ENCODE data around the gene ITPKA.
A peak's percentile ranks its signal among the peaks of the same experiment; 100 is the strongest.

ITPKA gene

GRCh38 chr15:41501931-41502794 is 8.5 kb downstream of the ITPKA start:
- DNase-seq (ENCODE audit: low spot score), result no peak
- H3K27ac ChIP-seq (replicated peaks; ENCODE audit: low read length), result no peak overlapping the region
- H3K14ac ChIP-seq (ENCODE audit: low read length), result peak overlapping the region; percentile 15
- H3K4ac ChIP-seq (ENCODE audit: low read length), result no peak overlapping the region
- peaks cover 3 to 16% of the 10 kb centered on the region in 2 donors for H3K4me1 ChIP-seq (ENCODE audit: control insufficient read depth in 2 of 2, insufficient read depth in 1 of 2, low read depth in 1 of 2, low read length in 2 of 2)
- H2BK120ac ChIP-seq (ENCODE audit: low read depth, low read length), result no peak overlapping the region
- peak overlapping the region; percentile 92 for H3K23ac ChIP-seq (ENCODE audit: low read depth, low read length, poor library complexity)
- H3K9ac ChIP-seq (ENCODE audit: low read depth, low read length, poor library complexity), result peak overlapping the region; percentile 68
- peak overlapping the region; percentile 84 for H3K18ac ChIP-seq (ENCODE audit: low read length)
- peak overlapping the region; percentile 63 for H2BK15ac ChIP-seq (ENCODE audit: low read length)
- peak overlapping the region; percentile 33 for H2AK5ac ChIP-seq (ENCODE audit: low read depth, low read length)
- peak overlapping the region; percentile 56 for H3K4me2 ChIP-seq (ENCODE audit: insufficient read depth, low read length, poor library complexity, severe bottlenecking)
- no peak overlapping the region for H4K8ac ChIP-seq (ENCODE audit: low read depth, low read length)
- H3K36me3 ChIP-seq (replicated peaks in 1 of 2; ENCODE audit: control insufficient read depth in 2 of 2, insufficient read depth in 2 of 2, low read length in 2 of 2), result no peaks in the 10 kb centered on the region
- H3K4me3 ChIP-seq (ENCODE audit: low read length in 2 of 2), result peak overlapping the region in 1 of 2 donors; percentile 59
- H2BK12ac ChIP-seq (ENCODE audit: low read length), result peak overlapping the region; percentile 99
- peaks cover 34 to 93% (median 90%) of the 10 kb centered on the region in 3 experiments for H3K27me3 ChIP-seq (ENCODE audit: control insufficient read depth in 3 of 3, insufficient read depth in 3 of 3, low read depth in 1 of 3, low read length in 3 of 3)
- H3K79me1 ChIP-seq (ENCODE audit: low read depth, low read length), result peaks cover 1% of the 10 kb centered on the region
- peaks cover 0 to 5% of the 10 kb centered on the region in 2 donors for H3K9me3 ChIP-seq (replicated peaks in 1 of 2; ENCODE audit: control insufficient read depth in 2 of 2, insufficient read depth in 1 of 2, low read depth in 1 of 2, low read length in 2 of 2)
- H2AFZ ChIP-seq (ENCODE audit: low read length), result peak overlapping the region; percentile 88
- no peak overlapping the region for H2BK5ac ChIP-seq (ENCODE audit: low read length)
- no CpG with 5 or more reads among the region's 64 CpGs for WGBS, 2 donors (ENCODE audit: extremely low coverage in 2 of 2, insufficient read length in 2 of 2, insufficient replicate concordance in 1 of 2)
- H4K91ac ChIP-seq (ENCODE audit: low read depth, low read length, poor library complexity), result no peak overlapping the region

- H2BK5ac ChIP-seq (ENCODE audit: low read length), result peak overlapping the region; percentile 11
- H3K23ac ChIP-seq (ENCODE audit: low read depth, low read length, poor library complexity), result peak overlapping the region; percentile 92
- no peak overlapping the region for H3K14ac ChIP-seq (ENCODE audit: low read length)
- no CpG with 5 or more reads among the region's 54 CpGs for WGBS, 2 donors (ENCODE audit: extremely low coverage in 2 of 2, insufficient read length in 2 of 2, insufficient replicate concordance in 1 of 2)
- H4K91ac ChIP-seq (ENCODE audit: low read depth, low read length, poor library complexity), result no peak overlapping the region
- H3K36me3 ChIP-seq (replicated peaks in 1 of 2; ENCODE audit: control insufficient read depth in 2 of 2, insufficient read depth in 2 of 2, low read length in 2 of 2), result no peaks in the 10 kb centered on the region
- no peak overlapping the region for H4K8ac ChIP-seq (ENCODE audit: low read depth, low read length)
- no peak for DNase-seq (ENCODE audit: low spot score)
- peaks cover 0 to 5% of the 10 kb centered on the region in 2 donors for H3K9me3 ChIP-seq (replicated peaks in 1 of 2; ENCODE audit: control insufficient read depth in 2 of 2, insufficient read depth in 1 of 2, low read depth in 1 of 2, low read length in 2 of 2)
- no peak overlapping the region for H3K27ac ChIP-seq (replicated peaks; ENCODE audit: low read length)
- H2AFZ ChIP-seq (ENCODE audit: low read length), result peak overlapping the region; percentile 11
- peak overlapping the region in 1 of 2 donors; percentile 8 for H3K4me3 ChIP-seq (ENCODE audit: low read length in 2 of 2)
- H3K9ac ChIP-seq (ENCODE audit: low read depth, low read length, poor library complexity), result peak overlapping the region; percentile 78
- H3K4ac ChIP-seq (ENCODE audit: low read length), result no peak overlapping the region
- no peak overlapping the region for H2BK12ac ChIP-seq (ENCODE audit: low read length)
- H3K27me3 ChIP-seq (ENCODE audit: control insufficient read depth in 3 of 3, insufficient read depth in 3 of 3, low read depth in 1 of 3, low read length in 3 of 3), result peaks cover 34 to 92% (median 90%) of the 10 kb centered on the region in 3 experiments
- H3K4me2 ChIP-seq (ENCODE audit: insufficient read depth, low read length, poor library complexity, severe bottlenecking), result peak overlapping the region; percentile 56
- peak overlapping the region; percentile 89 for H2AK5ac ChIP-seq (ENCODE audit: low read depth, low read length)
- peak overlapping the region; percentile 84 for H3K18ac ChIP-seq (ENCODE audit: low read length)
- H3K79me1 ChIP-seq (ENCODE audit: low read depth, low read length), result peaks cover 1% of the 10 kb centered on the region
- H2BK120ac ChIP-seq (ENCODE audit: low read depth, low read length), result peak overlapping the region; percentile 57
- no peak overlapping the region for H2BK15ac ChIP-seq (ENCODE audit: low read length)
- peaks cover 3 to 16% of the 10 kb centered on the region in 2 donors for H3K4me1 ChIP-seq (ENCODE audit: control insufficient read depth in 2 of 2, insufficient read depth in 1 of 2, low read depth in 1 of 2, low read length in 2 of 2)
These were observed 9.4 kb downstream of the ITPKA start for GRCh38 chr15:41502795-41503668.

GRCh38 chr15:41503669-41504010 is 10.0 kb downstream of the ITPKA start:
- no peak overlapping the region for H3K27ac ChIP-seq (replicated peaks; ENCODE audit: low read length)
- H2BK15ac ChIP-seq (ENCODE audit: low read length), result no peak overlapping the region
- H3K9ac ChIP-seq (ENCODE audit: low read depth, low read length, poor library complexity), result no peak overlapping the region
- H3K4me2 ChIP-seq (ENCODE audit: insufficient read depth, low read length, poor library complexity, severe bottlenecking), result no peak overlapping the region
- H3K79me1 ChIP-seq (ENCODE audit: low read depth, low read length), result peaks cover 1% of the 10 kb centered on the region
- no peak overlapping the region for H3K14ac ChIP-seq (ENCODE audit: low read length)
- no peak overlapping the region for H3K4me3 ChIP-seq (ENCODE audit: low read length in 2 of 2)
- no peak overlapping the region for H2AK5ac ChIP-seq (ENCODE audit: low read depth, low read length)
- no peaks in the 10 kb centered on the region for H3K36me3 ChIP-seq (replicated peaks in 1 of 2; ENCODE audit: control insufficient read depth in 2 of 2, insufficient read depth in 2 of 2, low read length in 2 of 2)
- peaks cover 0 to 5% of the 10 kb centered on the region in 2 donors for H3K9me3 ChIP-seq (replicated peaks in 1 of 2; ENCODE audit: control insufficient read depth in 2 of 2, insufficient read depth in 1 of 2, low read depth in 1 of 2, low read length in 2 of 2)
- H3K4me1 ChIP-seq (ENCODE audit: control insufficient read depth in 2 of 2, insufficient read depth in 1 of 2, low read depth in 1 of 2, low read length in 2 of 2), result peaks cover 3 to 16% of the 10 kb centered on the region in 2 donors
- H2BK120ac ChIP-seq (ENCODE audit: low read depth, low read length), result no peak overlapping the region
- H2AFZ ChIP-seq (ENCODE audit: low read length), result peak overlapping the region; percentile 11
- no peak overlapping the region for H4K8ac ChIP-seq (ENCODE audit: low read depth, low read length)
- no peak overlapping the region for H2BK12ac ChIP-seq (ENCODE audit: low read length)
- H4K91ac ChIP-seq (ENCODE audit: low read depth, low read length, poor library complexity), result no peak overlapping the region
- peak overlapping the region; percentile 11 for H2BK5ac ChIP-seq (ENCODE audit: low read length)
- H3K27me3 ChIP-seq (ENCODE audit: control insufficient read depth in 3 of 3, insufficient read depth in 3 of 3, low read depth in 1 of 3, low read length in 3 of 3), result peaks cover 34 to 88% (median 87%) of the 10 kb centered on the region in 3 experiments
- WGBS, 2 donors (ENCODE audit: extremely low coverage in 2 of 2, insufficient read length in 2 of 2, insufficient replicate concordance in 1 of 2), result no CpG with 5 or more reads among the region's 5 CpGs
- no peak for DNase-seq (ENCODE audit: low spot score)
- H3K23ac ChIP-seq (ENCODE audit: low read depth, low read length, poor library complexity), result peak overlapping the region; percentile 14
- no peak overlapping the region for H3K4ac ChIP-seq (ENCODE audit: low read length)
- peak overlapping the region; percentile 28 for H3K18ac ChIP-seq (ENCODE audit: low read length)

All from neuronal stem cell (in vitro differentiated cells).